Stomach (tissue), 4 donors: ENCODE results near the gene AKAP6.

Source experiments
- CTCF ChIP-seq, 7 experiments: fragments of 450-650 bp in 4 of 7; fragments of 200-600 bp in 3 of 7; sonication (generic) in 3 of 7; IDR thresholded peaks; one replicate each; pipeline ENCODE4 v1.5.1; 2016 to 2019; ENCODE audit warnings: antibody characterized with exemption in 7 of 7, control low read depth in 2 of 7, mild to moderate bottlenecking in 1 of 7
- EP300 ChIP-seq: sonication (generic); formaldehyde crosslinking; IDR thresholded peaks from one replicate; pipeline ENCODE4 v1.6.1; 2017; ENCODE audit warnings: antibody characterized with exemption
- POLR2A ChIP-seq, 4 donors: fragments of 450-650 bp; IDR thresholded peaks; one replicate each; pipeline ENCODE4 v1.6.1; 2016; ENCODE audit warnings: antibody characterized with exemption in 4 of 4, control low read depth in 2 of 4, mild to moderate bottlenecking in 1 of 4, moderate library complexity in 1 of 4
- POLR2AphosphoS5 ChIP-seq, 3 donors: sonication (generic); formaldehyde crosslinking; IDR thresholded peaks; one replicate each; pipeline ENCODE4 v1.6.1; 2016; ENCODE audit warnings: antibody characterized with exemption in 3 of 3

GRCh38 chr14:32774214-32774613 lies 445.1 kb downstream of the AKAP6 start:
- TF ChIP-seq CTCF (IDR thresholded peaks at IDR 0.05) (no peak), POLR2A (IDR thresholded peaks at IDR 0.05) (no peak), POLR2AphosphoS5 (IDR thresholded peaks at IDR 0.05) (no peak), EP300 (no peak)
